Posterior cingulate gyrus (tissue), 11 donors: ENCODE results near the gene CNTN1.
A peak's percentile ranks its signal among the peaks of the same experiment; 100 is the strongest.
"Not testable (repeated sequence)": the region's sequence is repeated elsewhere in the genome, so short reads cannot be mapped to it uniquely, and the experiment has no call there.

Source experiments
- DNase-seq, 10 donors: peaks; one replicate each; pipeline versions ENCODE4 v3.0.0 to v3.0.0-alpha.2; 2020 to 2021; ENCODE audit warnings: mixed read lengths in 3 of 10
- intact Hi-C: fragments of 100-400 bp; cut with DNase I; formaldehyde crosslinking; loops from one replicate; pipeline ENCODE4 v1.15.1; 2023

Gene CNTN1

GRCh38 chr12:41014643-41015020, 322.4 kb downstream of the CNTN1 start:
- DNase-seq: no peak

DNA sequence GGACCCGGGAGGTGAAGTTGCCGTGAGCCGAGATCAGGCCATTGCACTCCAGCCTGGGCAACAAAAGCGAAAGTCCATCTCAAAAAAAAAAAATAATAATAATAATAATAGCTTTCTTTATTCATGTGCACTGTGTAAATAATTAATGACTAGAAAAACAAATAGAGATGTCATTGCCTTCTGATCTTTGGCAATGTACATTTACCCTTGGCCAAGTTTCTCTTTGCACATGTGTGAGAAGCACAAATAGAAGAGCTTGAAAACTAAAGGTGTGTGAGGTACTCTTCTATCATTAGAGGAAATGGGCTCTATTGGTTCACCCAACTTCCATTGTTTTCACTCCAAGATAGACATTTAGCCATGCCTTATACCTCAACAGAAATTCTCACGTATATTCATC, 325.8 kb downstream of the CNTN1 start:
- intact Hi-C loops: no loop called here
- no peak for DNase-seq

More at GRCh38 chr12:41014643-41015020, 322.4 kb downstream of the CNTN1 start:
- intact Hi-C loops: no loop called here

DNA sequence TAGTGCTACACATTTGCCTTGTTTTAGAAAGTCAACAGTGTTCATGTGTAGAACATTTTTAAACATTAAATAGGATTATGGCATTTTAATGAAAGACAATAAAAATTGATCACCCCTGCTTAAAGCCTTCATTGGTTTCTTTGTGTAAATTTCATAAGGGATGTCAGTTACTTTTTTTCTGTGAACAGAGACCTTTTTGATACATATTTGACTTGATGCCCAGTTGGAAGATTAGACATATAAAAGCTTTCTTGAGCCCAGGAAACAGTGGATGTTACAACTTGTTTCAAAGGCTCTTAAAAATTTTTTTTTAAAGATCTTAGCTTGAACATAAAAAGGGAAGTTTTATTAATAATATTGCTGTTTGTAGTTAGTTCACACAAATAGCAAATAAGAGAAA, 327.2 kb downstream of the CNTN1 start:
- intact Hi-C loops: no loop called here
- DNase-seq: no peak

DNA sequence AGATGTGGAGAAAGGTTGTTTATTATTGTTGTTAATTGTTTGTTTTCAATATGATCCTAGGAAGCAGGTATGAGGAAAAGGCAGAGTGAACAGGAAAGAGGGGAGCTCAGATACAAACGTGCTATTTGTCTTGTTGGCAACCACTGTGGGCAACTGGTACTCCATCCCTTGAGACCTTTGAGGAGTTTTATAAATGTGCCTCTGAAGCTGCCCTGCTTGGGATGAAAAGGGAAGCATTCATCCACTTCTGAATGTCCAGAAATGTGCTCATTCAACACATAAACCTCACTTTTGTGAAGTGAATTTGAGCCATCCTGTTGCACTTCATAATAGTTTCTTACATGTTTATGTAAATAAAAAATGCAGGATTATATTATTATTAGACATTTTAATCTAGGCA, 331.6 kb downstream of the CNTN1 start:
- DNase-seq: no peak
- intact Hi-C loops: no loop called here

DNA sequence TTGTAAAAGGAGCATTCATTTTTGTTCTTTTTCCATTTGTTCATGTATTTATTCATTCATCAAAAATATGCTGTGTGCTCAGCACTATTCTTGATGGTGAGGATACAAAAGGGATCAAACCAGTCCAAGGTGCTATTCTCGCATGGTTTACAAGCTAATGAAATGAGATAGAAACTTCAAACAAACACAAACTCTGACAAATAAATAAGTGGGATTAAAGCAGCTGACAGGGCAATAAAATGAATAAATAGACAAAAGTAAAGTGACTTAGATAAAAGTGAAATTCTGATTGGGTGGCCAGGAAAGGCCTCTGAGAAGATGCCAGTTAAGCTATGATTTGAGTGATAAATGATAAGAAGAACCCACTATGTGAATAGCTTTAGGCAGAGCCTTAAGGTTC, 333.9 kb downstream of the CNTN1 start:
- intact Hi-C loops: no loop called here
- no peak for DNase-seq

GRCh38 chr12:41032386-41032785, 340.1 kb downstream of the CNTN1 start:
- intact Hi-C loops: no loop called here
- DNase-seq: no peak

- no peak for DNase-seq
- intact Hi-C loops: no loop called here
Observed at GRCh38 chr12:41034686-41035085, 342.4 kb downstream of the CNTN1 start.

DNA sequence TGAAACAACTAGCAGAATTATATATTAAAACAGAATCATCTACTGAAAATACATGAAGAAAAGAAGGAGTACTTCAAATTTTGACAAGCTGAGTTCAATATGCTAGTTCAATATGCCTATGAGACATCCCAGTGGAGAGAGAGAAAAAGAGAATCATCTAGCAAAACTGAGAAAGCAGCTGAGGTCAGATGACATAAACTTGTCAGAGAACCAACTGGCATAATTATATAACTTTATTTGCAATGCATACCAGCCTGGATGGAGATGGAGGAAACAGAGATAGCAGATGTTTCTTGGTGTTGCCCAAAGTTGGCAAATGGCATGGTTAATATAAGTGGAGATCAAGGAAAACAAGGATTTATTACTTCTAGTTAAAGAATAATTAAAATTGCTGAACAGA, 347.2 kb downstream of the CNTN1 start:
- no peak for DNase-seq
- intact Hi-C loops: no loop called here

- no peak for DNase-seq
- intact Hi-C loops: no loop called here
Observed at GRCh38 chr12:41045509-41045908, 353.3 kb downstream of the CNTN1 start.

- no peak for DNase-seq
- intact Hi-C loops: no loop called here
Observed at GRCh38 chr12:41049033-41049432, 356.8 kb downstream of the CNTN1 start.

DNA sequence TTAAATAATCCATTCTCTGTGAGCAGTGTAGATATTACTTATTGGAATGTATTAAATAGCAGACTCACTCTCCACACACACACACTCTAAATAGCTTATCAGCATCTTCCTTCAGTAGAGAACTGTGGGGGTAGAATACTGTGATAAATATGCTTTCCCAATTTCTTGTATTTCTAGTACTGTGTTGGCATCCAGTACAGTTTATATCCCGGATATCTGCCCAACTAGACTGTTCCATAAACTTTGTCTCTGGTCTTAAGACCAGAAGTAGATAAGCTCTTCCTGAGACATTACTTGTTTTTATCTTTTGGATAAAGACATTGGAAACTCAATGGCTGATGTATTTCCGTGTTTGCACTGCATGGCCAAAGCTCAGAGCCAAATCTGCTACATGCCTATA, 359.7 kb downstream of the CNTN1 start:
- DNase-seq: no peak
- intact Hi-C loops: no loop called here

DNA sequence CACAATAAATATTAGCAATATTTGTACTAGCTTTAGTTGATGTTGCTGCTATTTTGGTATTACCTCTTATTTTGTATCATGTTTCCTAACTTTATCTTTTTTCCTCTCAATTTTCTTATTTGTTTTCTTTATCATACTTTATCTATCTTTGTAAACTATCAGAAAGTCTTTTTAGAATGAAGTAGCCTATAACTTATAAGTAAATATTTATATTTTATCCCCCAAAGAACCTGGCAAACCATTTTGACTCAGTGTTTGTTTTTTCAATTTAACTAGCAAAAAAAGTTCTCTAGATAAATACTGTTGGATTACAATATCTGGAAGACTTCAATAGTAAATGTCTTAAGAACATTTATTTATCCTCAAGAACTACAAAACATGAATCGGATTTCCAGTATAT, 360.2 kb downstream of the CNTN1 start:
- intact Hi-C loops: no loop called here
- no peak for DNase-seq

DNA sequence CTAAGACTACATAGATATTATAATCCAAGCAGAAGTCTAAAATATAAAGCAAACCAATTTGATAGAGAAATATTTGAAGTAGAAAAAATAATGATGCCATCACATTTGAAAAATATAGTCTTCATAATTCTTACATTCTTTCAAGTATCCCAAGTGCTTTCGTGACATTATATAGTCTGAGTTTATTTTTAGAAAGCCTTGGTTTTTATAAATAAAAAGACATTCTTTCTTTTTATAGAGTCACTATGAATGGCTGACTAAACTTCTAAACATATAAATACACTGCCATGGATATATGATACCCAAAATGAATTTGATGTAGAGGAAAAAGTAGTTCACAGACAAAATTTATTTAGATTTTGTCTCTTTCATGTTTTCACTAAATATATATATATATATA, 360.8 kb downstream of the CNTN1 start:
- no peak for DNase-seq
- intact Hi-C loops: no loop called here

GRCh38 chr12:41055875-41056577, 363.8 kb downstream of the CNTN1 start:
- DNase-seq: no peak

GRCh38 chr12:41058266-41058665, 366.0 kb downstream of the CNTN1 start:
- intact Hi-C loops: no loop called here
- DNase-seq: no peak

More at GRCh38 chr12:41055875-41056577, 363.8 kb downstream of the CNTN1 start:
- intact Hi-C loops: no loop called here

DNA sequence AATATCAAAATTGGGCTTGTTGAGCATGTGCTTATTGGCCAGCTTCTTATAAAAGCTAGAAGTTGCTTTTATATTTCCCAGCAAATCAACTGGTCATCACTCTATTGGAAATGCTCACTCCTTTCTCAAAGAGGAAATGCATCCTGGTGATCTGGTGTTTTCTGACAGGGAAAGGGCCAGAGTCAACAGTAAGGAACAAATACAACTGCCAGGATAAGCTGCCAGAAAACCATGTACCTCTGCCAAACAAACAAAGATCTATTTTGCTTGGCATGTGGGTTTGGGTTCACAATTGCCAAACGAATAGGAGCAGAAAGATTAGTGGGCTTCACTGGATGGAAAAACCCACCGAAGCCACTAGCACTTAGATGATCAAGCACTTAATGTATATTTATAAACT, 369.0 kb downstream of the CNTN1 start:
- intact Hi-C loops: no loop called here
- no peak for DNase-seq

DNA sequence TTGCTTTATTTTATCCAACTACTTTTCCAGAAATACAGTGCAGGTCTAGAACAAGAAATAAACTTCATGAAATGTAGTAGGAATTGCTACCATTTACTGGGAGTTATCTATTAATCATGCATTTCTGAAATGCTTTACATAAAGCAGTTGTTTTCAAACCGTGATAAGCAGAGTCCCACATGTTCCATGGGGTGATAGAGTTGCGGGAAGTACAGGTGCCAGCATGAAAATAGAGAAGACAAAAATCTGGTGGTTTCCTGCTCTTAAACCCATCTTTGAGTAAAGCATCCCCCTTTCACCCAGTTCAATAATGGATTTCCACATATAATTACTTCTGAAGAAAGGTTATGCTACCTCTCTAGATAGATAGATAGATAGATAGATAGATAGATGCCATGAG, 372.2 kb downstream of the CNTN1 start:
- intact Hi-C loops: no loop called here

GRCh38 chr12:41067941-41068645, 375.9 kb downstream of the CNTN1 start:
- intact Hi-C loops: no loop called here
- no peak for DNase-seq

More for the DNA sequence above, 372.2 kb downstream of the CNTN1 start:
- no peak for DNase-seq

DNA sequence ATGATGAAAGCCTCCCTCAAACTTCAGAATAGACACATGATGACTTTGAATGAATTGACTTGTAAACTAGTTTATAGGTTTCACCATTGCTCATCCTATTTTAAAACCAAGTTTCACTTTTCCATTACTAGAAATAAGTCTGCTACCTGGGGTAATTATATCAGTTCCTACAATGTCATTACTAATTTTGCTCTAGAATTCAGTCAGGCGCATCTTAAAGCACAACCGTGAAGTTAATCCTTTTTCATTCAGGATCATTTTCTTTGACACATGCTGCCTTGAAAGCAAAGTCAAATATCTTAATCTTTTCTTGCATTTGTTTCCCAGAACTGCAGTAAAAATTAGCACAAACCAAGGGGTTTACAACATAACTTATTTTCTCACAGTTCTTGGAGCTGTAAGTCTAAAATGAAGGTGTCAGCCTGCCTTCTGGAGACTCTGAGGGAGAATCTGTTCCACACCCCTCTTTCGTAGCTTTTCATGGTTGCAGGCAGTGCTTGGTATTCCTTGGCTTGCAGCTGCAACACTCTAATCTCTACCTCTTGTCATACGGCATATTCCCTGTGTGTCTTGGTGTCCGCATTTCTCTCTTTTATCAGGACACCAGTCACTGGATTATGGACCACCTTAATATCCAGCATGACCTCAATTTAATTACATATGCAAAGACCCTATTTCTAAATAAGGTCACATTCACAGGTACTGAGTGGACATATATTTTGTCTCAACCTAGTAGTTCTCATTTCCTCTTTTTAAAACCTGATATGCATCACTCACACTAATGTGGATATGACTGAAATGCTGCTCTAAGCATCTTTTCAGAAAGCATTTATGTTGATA, 381.6 kb downstream of the CNTN1 start:
- intact Hi-C loops: no loop called here
- peak in 1 of 10 donors; percentile 11 for DNase-seq

DNA sequence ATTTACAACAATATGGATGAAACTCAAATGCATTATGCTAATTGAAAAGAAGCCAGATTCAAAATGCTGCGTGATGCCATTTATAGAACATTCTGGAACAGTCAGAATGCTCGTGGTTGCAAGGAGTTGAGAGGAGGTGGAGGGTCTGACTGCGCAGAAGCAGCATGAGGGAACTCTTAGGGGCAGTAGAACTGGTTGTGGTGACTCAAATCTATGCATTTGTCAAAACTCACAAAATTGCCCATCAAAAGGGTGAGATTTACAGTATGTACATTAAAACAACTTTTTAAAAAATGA, 382.2 kb downstream of the CNTN1 start:
- intact Hi-C loops: no loop called here
- no peak for DNase-seq

GRCh38 chr12:41076114-41076513, 383.9 kb downstream of the CNTN1 start:
- intact Hi-C loops: no loop called here
- no peak for DNase-seq

GRCh38 chr12:41081241-41081640, 389.0 kb downstream of the CNTN1 start:
- DNase-seq, intact Hi-C loops: not testable (repeated sequence)
